K562 (cell line): ENCODE data around the gene CIAO2B. TPM values are rescaled to one million over a fixed set of nuclear protein-coding genes. Genes with fewer than 3 reads are reported as not detected.

Experiments
- CEBPB ChIP-seq: fragments of 450-650 bp; IDR thresholded peaks from 2 replicates; pipeline ENCODE4 v1.6.1; 2016; ENCODE audit warnings: missing genetic modification characterization, missing compliant biosample characterization
- ETV1 ChIP-seq: fragments of 450-650 bp; conservative IDR thresholded peaks from 2 replicates; pipeline ENCODE4 v1.6.1; 2016; ENCODE audit warnings: missing genetic modification characterization, control low read depth, low read depth, missing compliant biosample characterization
- FOXA3 ChIP-seq, 2 experiments: fragments of 450-650 bp in 1 of 2; sonication (generic) in 1 of 2; formaldehyde crosslinking; IDR thresholded peaks in 1 of 2; conservative IDR thresholded peaks in 1 of 2; 2 replicates each; pipeline versions ENCODE4 v1.4.0 to v1.8.0; 2020 to 2022; ENCODE audit warnings: mild to moderate bottlenecking in 2 of 2, missing genetic modification reagents in 1 of 2
- GTF2A2 ChIP-seq: IDR thresholded peaks from 2 replicates; pipeline ENCODE4 v1.6.1; 2016; ENCODE audit warnings: mild to moderate bottlenecking, missing genetic modification characterization, missing compliant biosample characterization
- JUN ChIP-seq, 2 experiments: sonication (generic) in 1 of 2; formaldehyde crosslinking in 1 of 2; IDR thresholded peaks; 2 replicates each; pipeline versions ENCODE4 v1.6.1 to v1.8.0; 2012 to 2022; ENCODE audit warnings: borderline replicate concordance in 2 of 2, mild to moderate bottlenecking in 2 of 2, improper control_type of control experiment in 1 of 2, low read depth in 1 of 2, low read length in 1 of 2, missing genetic modification reagents in 1 of 2
- MTA1 ChIP-seq: fragments of 450-650 bp; IDR thresholded peaks from 2 replicates; pipeline ENCODE4 v1.6.1; 2017; ENCODE audit warnings: borderline replicate concordance
- MTF1 ChIP-seq: fragments of 250-450 bp; sonication (Bioruptor Pico); IDR thresholded peaks from 2 replicates; pipeline ENCODE4 v1.9.0; 2021; ENCODE audit warnings: moderate library complexity, mild to moderate bottlenecking, inconsistent platforms, borderline replicate concordance
- PHF20 ChIP-seq: fragments of 450-650 bp; IDR thresholded peaks from 2 replicates; pipeline ENCODE4 v1.6.1; 2018; ENCODE audit not compliant: partially characterized antibody
- RCOR1 ChIP-seq, 2 experiments: IDR thresholded peaks; 2 replicates each; pipeline ENCODE4 v1.6.1; 2012; ENCODE audit warnings: low read depth in 2 of 2, low read length in 2 of 2, borderline replicate concordance in 1 of 2, improper control_type of control experiment in 1 of 2
- SMAD1 ChIP-seq: fragments of 150-350 bp; IDR thresholded peaks from 2 replicates; pipeline ENCODE4 v1.6.1; 2014; ENCODE audit warnings: low read length, low read depth; ENCODE audit not compliant: partially characterized antibody
- TARDBP ChIP-seq: fragments of 450-650 bp; IDR thresholded peaks from 2 replicates; pipeline ENCODE4 v1.6.1; 2016
- TEAD1 ChIP-seq, 2 experiments: fragments of 450-650 bp in 1 of 2; sonication (generic) in 1 of 2; formaldehyde crosslinking; IDR thresholded peaks; 2 replicates each; pipeline versions ENCODE4 v1.4.0 to v1.8.0; 2020 to 2022; ENCODE audit warnings: mild to moderate bottlenecking in 2 of 2, missing genetic modification reagents in 1 of 2
- TEAD4 ChIP-seq, 2 experiments: sonication (generic) in 1 of 2; formaldehyde crosslinking in 1 of 2; IDR thresholded peaks; 2 replicates each; pipeline versions ENCODE4 v1.6.1 to v1.8.0; 2012 to 2022; ENCODE audit warnings: borderline replicate concordance in 1 of 2, inconsistent platforms in 1 of 2, low read length in 1 of 2, mild to moderate bottlenecking in 1 of 2, missing genetic modification reagents in 1 of 2
- ZBTB1 ChIP-seq: sonication (generic); formaldehyde crosslinking; IDR thresholded peaks from 2 replicates; pipeline ENCODE4 v1.8.1; 2023; ENCODE audit warnings: missing genetic modification reagents, low read depth, mild to moderate bottlenecking, borderline replicate concordance
- polyA plus RNA-seq, 8 experiments: library from polyadenylated mRNA; depleted of rRNA in 4 of 8; stranded (reverse) in 5 of 8; unstranded in 3 of 8; fragments of >200 nt; fragmentation: Nextera tagmentation in 2 of 8; fragmentation: Illumina TruSeq in 1 of 8; extraction: Ambion mirVana in 2 of 8; extraction: Trizol in 1 of 8; gene quantifications; 2 replicates each; pipeline versions ENCODE4 v1.2.1 to v1.2.3, GENCODE V29; 2011 to 2014; ENCODE audit warnings: inconsistent platforms in 1 of 8, missing spikeins in 1 of 8
- total RNA-seq, 7 experiments: library from RNA; depleted of rRNA in 6 of 7; stranded (reverse); fragments of >200 nt in 6 of 7; fragmentation: Illumina TruSeq in 2 of 7; extraction: Trizol in 2 of 7; gene quantifications; 2 replicates each; pipeline versions ENCODE4 v1.2.1 to v1.2.3, GENCODE V29; 2011 to 2021; ENCODE audit warnings: low replicate concordance in 1 of 7
- TF ChIP-seq, protein P1 (sequence below): sonication (generic); formaldehyde crosslinking; IDR thresholded peaks from 2 replicates; pipeline ENCODE4 v1.8.0; 2022; ENCODE audit warnings: mild to moderate bottlenecking, low read depth, missing genetic modification reagents
- TF ChIP-seq, protein P2 (sequence below), 2 experiments: fragments of 450-650 bp; formaldehyde crosslinking in 1 of 2; IDR thresholded peaks; 2 replicates each; pipeline versions ENCODE4 v1.4.0 to v1.6.1; 2014 to 2020; ENCODE audit warnings: mild to moderate bottlenecking in 2 of 2, borderline replicate concordance in 1 of 2, low read depth in 1 of 2

CIAO2B gene
- total and polyA plus RNA-seq, 9 of the 15 experiments (the other 6 are each of a cell fraction or from before 2014, with no cell fraction given): 86.8 to 182 (median 113) TPM

- TF ChIP-seq JUN (IDR thresholded peaks at IDR 0.05; ENCODE audit: borderline replicate concordance, low read depth, low read length) (no peak), JUN (CRISPR knock-in tag; IDR thresholded peaks at IDR 0.05; ENCODE audit: borderline replicate concordance) (0 out of 2 replicates have a peak, but pooled peaks have one; percentile 29), GTF2A2 (tag) (no peak), FOXA3 (CRISPR knock-in tag; conservative IDR thresholded peaks at IDR 0.05 in 1 of 2, IDR thresholded peaks at IDR 0.05 in 1 of 2) (peak in 1 of 2 experiments; percentile 34; a peak in 1 of 4 replicates), ZBTB1 (CRISPR knock-in tag) (no peak), PHF20 (no peak), TEAD1 (CRISPR knock-in tag; IDR thresholded peaks at IDR 0.05) (peak in 1 of 2 experiments; percentile 67; a peak in 1 of 4 replicates), ETV1 (tag) (no peak), TEAD4 (IDR thresholded peaks at IDR 0.05; ENCODE audit: low read length) (0 out of 2 replicates have a peak, but pooled peaks have one; percentile 13), TEAD4 (CRISPR knock-in tag; IDR thresholded peaks at IDR 0.05; ENCODE audit: borderline replicate concordance) (no peak), RCOR1 (IDR thresholded peaks at IDR 0.05; ENCODE audit: borderline replicate concordance in 1 of 2, low read depth in 2 of 2, low read length in 2 of 2) (peak in 1 of 2 experiments; percentile 58; a peak in 1 of 4 replicates), SMAD1 (no peak), MTF1 (CRISPR knock-in tag) (no peak), TARDBP (no peak), CEBPB (peak; percentile 72), MTA1 (no peak)
- TF ChIP-seq, protein P1, sequence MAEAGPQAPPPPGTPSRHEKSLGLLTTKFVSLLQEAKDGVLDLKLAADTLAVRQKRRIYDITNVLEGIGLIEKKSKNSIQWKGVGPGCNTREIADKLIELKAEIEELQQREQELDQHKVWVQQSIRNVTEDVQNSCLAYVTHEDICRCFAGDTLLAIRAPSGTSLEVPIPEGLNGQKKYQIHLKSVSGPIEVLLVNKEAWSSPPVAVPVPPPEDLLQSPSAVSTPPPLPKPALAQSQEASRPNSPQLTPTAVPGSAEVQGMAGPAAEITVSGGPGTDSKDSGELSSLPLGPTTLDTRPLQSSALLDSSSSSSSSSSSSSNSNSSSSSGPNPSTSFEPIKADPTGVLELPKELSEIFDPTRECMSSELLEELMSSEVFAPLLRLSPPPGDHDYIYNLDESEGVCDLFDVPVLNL (CRISPR knock-in tag): no peak
- TF ChIP-seq, protein P2, sequence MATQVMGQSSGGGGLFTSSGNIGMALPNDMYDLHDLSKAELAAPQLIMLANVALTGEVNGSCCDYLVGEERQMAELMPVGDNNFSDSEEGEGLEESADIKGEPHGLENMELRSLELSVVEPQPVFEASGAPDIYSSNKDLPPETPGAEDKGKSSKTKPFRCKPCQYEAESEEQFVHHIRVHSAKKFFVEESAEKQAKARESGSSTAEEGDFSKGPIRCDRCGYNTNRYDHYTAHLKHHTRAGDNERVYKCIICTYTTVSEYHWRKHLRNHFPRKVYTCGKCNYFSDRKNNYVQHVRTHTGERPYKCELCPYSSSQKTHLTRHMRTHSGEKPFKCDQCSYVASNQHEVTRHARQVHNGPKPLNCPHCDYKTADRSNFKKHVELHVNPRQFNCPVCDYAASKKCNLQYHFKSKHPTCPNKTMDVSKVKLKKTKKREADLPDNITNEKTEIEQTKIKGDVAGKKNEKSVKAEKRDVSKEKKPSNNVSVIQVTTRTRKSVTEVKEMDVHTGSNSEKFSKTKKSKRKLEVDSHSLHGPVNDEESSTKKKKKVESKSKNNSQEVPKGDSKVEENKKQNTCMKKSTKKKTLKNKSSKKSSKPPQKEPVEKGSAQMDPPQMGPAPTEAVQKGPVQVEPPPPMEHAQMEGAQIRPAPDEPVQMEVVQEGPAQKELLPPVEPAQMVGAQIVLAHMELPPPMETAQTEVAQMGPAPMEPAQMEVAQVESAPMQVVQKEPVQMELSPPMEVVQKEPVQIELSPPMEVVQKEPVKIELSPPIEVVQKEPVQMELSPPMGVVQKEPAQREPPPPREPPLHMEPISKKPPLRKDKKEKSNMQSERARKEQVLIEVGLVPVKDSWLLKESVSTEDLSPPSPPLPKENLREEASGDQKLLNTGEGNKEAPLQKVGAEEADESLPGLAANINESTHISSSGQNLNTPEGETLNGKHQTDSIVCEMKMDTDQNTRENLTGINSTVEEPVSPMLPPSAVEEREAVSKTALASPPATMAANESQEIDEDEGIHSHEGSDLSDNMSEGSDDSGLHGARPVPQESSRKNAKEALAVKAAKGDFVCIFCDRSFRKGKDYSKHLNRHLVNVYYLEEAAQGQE (IDR thresholded peaks at IDR 0.05; ENCODE audit: borderline replicate concordance): peak; percentile 63; the same call in 1 of the 2 replicates
- TF ChIP-seq, protein P2 (CRISPR knock-in tag; IDR thresholded peaks at IDR 0.05; ENCODE audit: low read depth): no peak
Measured at GRCh38 chr16:66947302-66948065, 13.3 kb upstream of the CIAO2B start (continued).
